ENCODE measurements around the gene DYNC1LI2. TPM values are rescaled to one million over a fixed set of nuclear protein-coding genes. Genes with fewer than 3 reads are reported as not detected.

Gene DYNC1LI2
- total and polyA plus RNA-seq, 2 donors (not counting 1 experiment from before 2014, with no cell fraction given), result 33.9 to 109 TPM

DNA sequence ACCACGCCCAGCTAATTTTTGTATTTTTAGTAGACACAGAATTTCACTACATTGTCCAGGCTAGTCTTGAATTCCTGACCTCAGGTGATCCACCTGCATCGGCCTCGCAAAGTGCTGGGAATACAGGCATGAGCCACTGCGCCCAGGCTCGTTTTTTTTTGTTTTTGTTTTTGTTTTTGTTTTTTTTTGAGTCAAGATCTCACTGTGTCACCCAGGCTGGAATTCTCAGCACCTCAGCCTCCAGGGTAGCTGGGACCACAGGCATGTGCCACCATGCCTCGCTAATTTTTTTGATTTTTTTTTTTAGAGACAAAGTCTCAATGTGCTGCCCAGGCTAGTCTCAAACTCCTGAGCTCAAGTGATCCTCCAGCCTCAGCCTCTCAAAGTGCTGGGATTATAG lies 37.3 kb downstream of the DYNC1LI2 start:
- no peak for TF ChIP-seq EZH2 (IDR thresholded peaks at IDR 0.05; ENCODE audit: borderline replicate concordance, insufficient read depth, low read depth, low read length, poor library complexity, severe bottlenecking)
- TF ChIP-seq, protein P1, sequence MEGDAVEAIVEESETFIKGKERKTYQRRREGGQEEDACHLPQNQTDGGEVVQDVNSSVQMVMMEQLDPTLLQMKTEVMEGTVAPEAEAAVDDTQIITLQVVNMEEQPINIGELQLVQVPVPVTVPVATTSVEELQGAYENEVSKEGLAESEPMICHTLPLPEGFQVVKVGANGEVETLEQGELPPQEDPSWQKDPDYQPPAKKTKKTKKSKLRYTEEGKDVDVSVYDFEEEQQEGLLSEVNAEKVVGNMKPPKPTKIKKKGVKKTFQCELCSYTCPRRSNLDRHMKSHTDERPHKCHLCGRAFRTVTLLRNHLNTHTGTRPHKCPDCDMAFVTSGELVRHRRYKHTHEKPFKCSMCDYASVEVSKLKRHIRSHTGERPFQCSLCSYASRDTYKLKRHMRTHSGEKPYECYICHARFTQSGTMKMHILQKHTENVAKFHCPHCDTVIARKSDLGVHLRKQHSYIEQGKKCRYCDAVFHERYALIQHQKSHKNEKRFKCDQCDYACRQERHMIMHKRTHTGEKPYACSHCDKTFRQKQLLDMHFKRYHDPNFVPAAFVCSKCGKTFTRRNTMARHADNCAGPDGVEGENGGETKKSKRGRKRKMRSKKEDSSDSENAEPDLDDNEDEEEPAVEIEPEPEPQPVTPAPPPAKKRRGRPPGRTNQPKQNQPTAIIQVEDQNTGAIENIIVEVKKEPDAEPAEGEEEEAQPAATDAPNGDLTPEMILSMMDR (IDR thresholded peaks at IDR 0.05), result no peak
- ATAC-seq (ENCODE audit: low read depth) (no peak), DNase-seq (no peak)
- Histone ChIP-seq H3K4me3 (ENCODE audit: control extremely low read depth in 1 of 5, extremely low read depth in 1 of 5, insufficient read depth in 1 of 5, low read depth in 2 of 5, low read length in 4 of 5) (no peak overlapping the region), H3K9me3 (ENCODE audit: control extremely low read depth in 1 of 3, control insufficient read depth in 2 of 3, insufficient read depth in 1 of 3, low read length in 2 of 3) (peaks cover 0 to 14% (median 0%) of the 10 kb centered on the region in 3 donors), H3K79me2 (ENCODE audit: control insufficient read depth, insufficient read depth, low read length) (no peaks in the 10 kb centered on the region), H3K4me1 (ENCODE audit: control insufficient read depth in 2 of 2, insufficient read depth in 2 of 2, low read length in 2 of 2) (no peaks in the 10 kb centered on the region), H2AFZ (ENCODE audit: insufficient read depth, low read depth, low read length, poor library complexity, severe bottlenecking) (no peak overlapping the region), H3K36me3 (replicated peaks in 1 of 2; ENCODE audit: control extremely low read depth in 1 of 2, control insufficient read depth in 1 of 2, extremely low read depth in 1 of 2, insufficient read depth in 2 of 2, low read length in 1 of 2) (peaks cover 0 to 2% of the 10 kb centered on the region in 2 experiments), H3K9ac (ENCODE audit: low read length) (no peak overlapping the region), H3K27me3 (replicated peaks in 1 of 4; ENCODE audit: control extremely low read depth in 1 of 4, control insufficient read depth in 3 of 4, insufficient read depth in 4 of 4, low read length in 3 of 4) (no peaks in the 10 kb centered on the region), H3K4me2 (replicated peaks; ENCODE audit: low read depth, low read length, poor library complexity, severe bottlenecking) (no peak overlapping the region), H3K27ac (ENCODE audit: low read length in 2 of 2) (no peak overlapping the region), H4K20me1 (ENCODE audit: control insufficient read depth, insufficient read depth, low read length, poor library complexity, severe bottlenecking) (no peaks in the 10 kb centered on the region)
- Mint-ChIP-seq H3K27ac (no peak overlapping the region), H3K4me3 (no peak overlapping the region), H3K9me3 (ENCODE audit: insufficient read depth) (no peaks in the 10 kb centered on the region), H3K27me3 (peaks cover 8% of the 10 kb centered on the region), H3K4me1 (no peaks in the 10 kb centered on the region)
- intact Hi-C loops (cut with micrococcal nuclease), result no loop called here
- 98% methylated on average over 6 of the region's 6 CpGs for WGBS (ENCODE audit: insufficient coverage)
- POLR2A ChIA-PET, result interaction anchor here (0.6 to 0.8 kb wide), 4 partner anchors 18 to 554 kb away, joined by 3 to 12 read pairs (median 6); partner anchors contain the start of genes CKLF, CMTM4 and PDP2
- CTCF ChIA-PET, result no interaction called here

DNA sequence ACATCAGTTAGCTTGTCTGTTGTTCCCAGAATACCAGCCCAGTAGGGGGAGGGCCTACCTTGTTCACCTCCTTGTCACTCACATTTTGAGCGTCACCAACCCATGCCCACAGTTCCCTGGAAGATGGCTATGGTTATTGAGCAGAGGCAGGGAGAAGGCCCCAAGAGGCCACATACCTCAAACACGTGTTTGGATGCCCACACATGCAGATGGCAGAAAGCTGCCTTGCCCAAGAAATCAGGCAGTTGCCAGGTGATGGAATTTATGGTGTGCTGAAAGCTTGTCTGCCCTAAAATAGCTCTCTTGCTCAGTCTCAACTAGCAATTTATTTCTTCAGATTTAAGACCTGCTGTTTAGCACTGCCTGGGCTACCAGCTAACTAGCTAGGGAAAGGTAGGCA lies 38.3 kb downstream of the DYNC1LI2 start:
- ChIA-PET CTCF (interaction anchor here (0.6 to 1.0 kb wide), 2 partner anchors 14 to 35 kb away, joined by 3 to 5 read pairs; no protein-coding TSS in a partner anchor), POLR2A (no interaction called here)
- TF ChIP-seq, protein P1 (IDR thresholded peaks at IDR 0.05), result no peak
- DNase-seq (no peak), ATAC-seq (ENCODE audit: low read depth) (no peak)
- H3K9me3 Mint-ChIP-seq (ENCODE audit: insufficient read depth), result no peaks in the 10 kb centered on the region
- H3K27ac ChIP-seq (ENCODE audit: low read length in 2 of 2), result no peak overlapping the region
- H3K27me3 ChIP-seq (replicated peaks in 1 of 4; ENCODE audit: control extremely low read depth in 1 of 4, control insufficient read depth in 3 of 4, insufficient read depth in 4 of 4, low read length in 3 of 4), result no peaks in the 10 kb centered on the region
- H3K9ac ChIP-seq (ENCODE audit: low read length), result no peak overlapping the region
- WGBS (ENCODE audit: insufficient coverage), result 33% methylated on average over 1 of the region's 2 CpGs
- no peak overlapping the region for H3K4me3 ChIP-seq (ENCODE audit: control extremely low read depth in 1 of 5, extremely low read depth in 1 of 5, insufficient read depth in 1 of 5, low read depth in 2 of 5, low read length in 4 of 5)
- H4K20me1 ChIP-seq (ENCODE audit: control insufficient read depth, insufficient read depth, low read length, poor library complexity, severe bottlenecking), result no peaks in the 10 kb centered on the region
- H3K27me3 Mint-ChIP-seq, result peaks cover 12% of the 10 kb centered on the region
- H3K36me3 ChIP-seq (replicated peaks in 1 of 2; ENCODE audit: control extremely low read depth in 1 of 2, control insufficient read depth in 1 of 2, extremely low read depth in 1 of 2, insufficient read depth in 2 of 2, low read length in 1 of 2), result peaks cover 0 to 2% of the 10 kb centered on the region in 2 experiments
- intact Hi-C loops (cut with micrococcal nuclease), result no loop called here
- no peak overlapping the region for H3K27ac Mint-ChIP-seq
- H3K9me3 ChIP-seq (ENCODE audit: control extremely low read depth in 1 of 3, control insufficient read depth in 2 of 3, insufficient read depth in 1 of 3, low read length in 2 of 3), result peaks cover 0 to 14% (median 0%) of the 10 kb centered on the region in 3 donors
- H3K4me2 ChIP-seq (replicated peaks; ENCODE audit: low read depth, low read length, poor library complexity, severe bottlenecking), result no peak overlapping the region
- no peaks in the 10 kb centered on the region for H3K79me2 ChIP-seq (ENCODE audit: control insufficient read depth, insufficient read depth, low read length)
- H3K4me3 Mint-ChIP-seq, result no peak overlapping the region
- H2AFZ ChIP-seq (ENCODE audit: insufficient read depth, low read depth, low read length, poor library complexity, severe bottlenecking), result no peak overlapping the region
- H3K4me1 ChIP-seq (ENCODE audit: control insufficient read depth in 2 of 2, insufficient read depth in 2 of 2, low read length in 2 of 2), result no peaks in the 10 kb centered on the region
- no peaks in the 10 kb centered on the region for H3K4me1 Mint-ChIP-seq
